ELF-1 (cell line): ENCODE measurements around the gene GATD1.

Experiments used
- DNase-seq: peaks from one replicate; pipeline ENCODE4 v3.0.0-alpha.2; 2016; ENCODE audit warnings: low read depth, low spot score

The GATD1 gene

GRCh38 chr11:795634-796564, 18.6 kb upstream of the GATD1 start:
- no peak for DNase-seq

GRCh38 chr11:794766-795633, 17.7 kb upstream of the GATD1 start:
- no peak for DNase-seq

- DNase-seq, result no peak
These were observed 16.9 kb upstream of the GATD1 start for GRCh38 chr11:794013-794765.

- DNase-seq, result no peak
These were observed 16.3 kb upstream of the GATD1 start for GRCh38 chr11:793556-793955.

DNA sequence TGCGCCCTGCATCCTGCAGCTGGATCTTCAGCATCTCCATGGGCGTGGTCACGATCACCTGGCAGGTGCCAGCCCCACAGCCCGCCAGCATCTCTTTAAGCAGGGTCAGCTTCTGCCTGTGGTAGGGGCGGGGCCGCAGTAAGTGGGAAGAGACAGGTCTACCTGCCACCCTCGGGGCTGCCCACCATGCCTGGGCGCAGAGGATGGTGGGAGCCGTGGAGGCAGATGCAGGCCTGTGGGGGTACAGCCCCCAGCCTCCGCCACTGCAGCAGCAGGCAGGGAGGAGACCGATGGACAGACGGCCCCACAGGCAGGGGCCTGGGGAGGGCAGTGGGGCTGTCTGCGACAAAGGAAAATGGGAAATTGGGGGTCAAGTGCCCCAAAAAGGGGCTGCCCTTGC, 15.6 kb upstream of the GATD1 start:
- no peak for DNase-seq

DNA sequence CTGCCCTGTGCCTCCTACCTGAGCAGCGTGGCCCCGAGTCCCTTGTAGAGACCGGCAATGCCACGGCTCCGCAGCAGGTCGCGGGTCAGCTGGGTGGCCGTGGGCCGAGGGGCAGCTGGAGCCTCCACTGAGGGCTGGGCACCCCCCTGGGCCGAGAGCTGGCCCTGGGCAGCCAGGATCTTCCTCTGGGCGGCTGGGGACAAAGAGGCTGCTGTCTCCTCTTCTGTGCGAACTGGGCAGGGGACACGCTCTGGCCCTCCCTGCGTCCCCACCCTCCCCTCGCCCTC, 15.2 kb upstream of the GATD1 start:
- DNase-seq, result no peak

DNA sequence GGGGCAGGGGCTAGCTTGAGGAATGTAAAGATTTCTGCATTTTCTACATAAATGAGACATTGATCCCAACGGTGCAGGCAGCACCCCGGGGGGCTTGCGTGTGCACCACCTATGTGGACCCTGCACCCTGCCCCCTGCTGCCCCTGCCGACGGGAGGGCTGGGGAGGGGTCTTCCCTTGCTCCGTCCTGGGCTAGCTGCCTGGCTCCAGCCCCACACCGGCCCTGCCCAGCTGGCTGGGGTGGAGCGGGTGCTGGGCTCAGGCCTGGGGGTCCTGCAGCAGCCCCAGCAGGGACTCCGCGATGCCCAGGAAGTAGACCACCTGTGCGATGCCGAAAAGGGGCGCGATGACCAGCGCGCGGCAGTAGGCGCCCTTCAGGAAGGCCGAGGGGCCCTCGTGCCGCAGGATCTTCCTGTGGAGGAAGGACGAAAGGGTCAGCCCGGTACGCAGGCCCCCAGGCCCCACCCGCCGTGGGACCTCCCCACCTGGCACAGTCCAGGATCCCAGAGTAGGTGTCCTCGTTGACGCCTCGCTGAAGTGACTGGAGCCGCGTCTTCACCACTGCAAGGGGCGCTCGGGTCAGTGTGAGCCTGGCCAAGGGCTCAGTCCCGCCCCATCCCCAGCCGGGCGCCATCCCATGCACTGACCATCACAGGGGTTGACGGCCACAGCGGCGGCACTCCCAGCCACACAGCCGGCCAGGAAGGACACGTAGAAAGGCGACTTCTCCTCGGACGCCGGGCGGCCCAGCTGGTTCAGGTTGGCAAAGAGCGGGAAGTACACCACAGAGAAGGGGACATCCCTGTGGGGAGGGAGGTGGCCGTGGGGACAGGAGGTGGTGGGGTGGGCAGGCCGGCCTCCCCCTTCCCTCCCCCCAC, 14.6 kb upstream of the GATD1 start:
- DNase-seq, result no peak

DNA sequence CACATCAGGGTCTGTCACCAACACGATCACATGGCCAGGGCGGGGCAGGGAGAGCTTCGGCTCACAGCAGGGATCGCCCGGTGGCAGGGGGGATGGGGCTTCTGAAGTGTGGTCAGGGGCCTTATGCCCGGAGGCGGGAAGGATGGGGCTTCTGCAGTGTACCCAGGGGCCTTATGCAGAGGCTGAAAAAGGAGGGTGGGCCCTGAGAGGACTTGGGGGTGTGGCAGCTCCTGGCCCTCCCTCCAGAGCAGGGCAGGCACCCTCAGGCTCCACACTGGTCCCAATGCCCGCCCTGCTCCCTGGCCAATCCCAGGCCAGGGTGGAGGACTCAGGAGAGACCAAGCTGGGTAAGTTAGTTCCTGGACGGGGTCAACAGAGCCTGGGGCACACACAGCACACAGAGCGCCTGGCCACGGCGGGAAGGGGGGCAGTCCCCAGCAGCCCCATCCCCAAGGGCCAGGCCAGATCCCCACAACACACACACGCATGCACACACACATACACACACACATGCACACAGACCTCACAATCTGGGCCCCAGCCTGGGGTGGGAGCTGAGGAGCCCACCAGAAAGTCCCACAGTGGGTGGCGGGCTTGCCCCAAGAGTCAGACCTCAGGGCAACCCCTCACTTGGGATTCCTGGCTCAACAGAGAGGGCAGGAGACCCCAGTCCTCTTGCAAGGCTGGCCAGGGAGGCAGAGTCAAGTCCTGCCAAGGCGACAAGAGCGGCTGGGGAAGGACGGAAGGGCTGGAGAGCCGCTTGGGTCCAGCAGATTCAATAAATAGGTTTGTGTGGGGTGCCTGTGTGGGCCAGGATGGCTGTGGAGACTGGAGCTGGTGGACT, 13.7 kb upstream of the GATD1 start:
- peak; percentile 83 for DNase-seq

- DNase-seq, result no peak
These were observed 12.7 kb upstream of the GATD1 start, which contains the start of gene CEND1 for GRCh38 chr11:789943-790342. TSS of gene CEND1 (minus strand) at chr11:790090. CDS start at chr11:788576, 1,514 bp downstream.

DNA sequence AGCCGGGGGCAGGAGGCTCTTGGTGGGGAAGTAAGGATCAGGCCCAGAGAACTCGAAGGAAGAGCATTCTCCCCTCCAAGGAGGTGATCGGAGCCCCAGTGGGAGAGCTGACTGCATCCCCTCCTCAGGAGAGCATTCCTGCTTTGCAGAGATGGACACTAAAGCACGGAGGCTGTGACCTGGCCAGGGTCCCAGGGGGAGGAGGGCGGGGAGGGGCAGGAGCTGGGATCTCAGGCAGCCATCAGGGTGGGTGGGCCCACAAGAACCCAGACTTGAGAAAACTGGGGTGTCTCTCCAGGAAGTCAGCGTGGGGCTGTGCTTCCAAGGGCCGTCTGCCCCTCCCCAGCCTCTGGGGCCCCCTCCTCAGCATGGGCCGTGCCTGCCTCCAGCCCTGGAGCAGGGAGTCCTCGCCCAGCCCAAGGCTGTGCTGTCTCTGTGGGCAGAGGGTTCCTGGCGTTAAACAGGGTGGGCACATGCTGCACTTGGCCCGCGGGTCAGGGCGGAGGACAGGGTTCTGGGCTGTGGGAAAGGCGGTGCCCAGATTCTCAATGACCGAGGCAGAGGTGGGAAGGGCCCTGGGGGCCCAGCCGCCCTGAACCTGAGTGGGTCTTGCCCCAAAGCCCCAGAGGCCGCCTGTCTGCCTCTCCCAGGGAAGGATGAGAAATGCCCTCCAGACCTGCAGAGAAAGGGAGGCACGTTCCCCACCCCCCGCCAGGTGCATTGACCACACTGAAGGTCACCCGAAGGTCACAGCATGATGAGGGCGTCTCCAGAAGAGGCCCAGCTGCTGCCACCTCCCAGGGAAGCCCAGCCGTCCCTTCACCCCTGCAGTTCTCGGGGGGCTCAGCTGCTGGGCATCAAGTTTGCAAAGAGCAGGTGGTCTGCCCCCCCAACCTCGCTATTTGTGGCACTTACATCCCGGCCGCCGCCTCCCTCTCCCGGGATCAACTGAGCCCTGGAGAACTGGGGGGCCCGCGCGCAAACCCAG, 12.0 kb upstream of the GATD1 start:
- DNase-seq, result no peak

- DNase-seq, result no peak
These were observed 10.8 kb upstream of the GATD1 start for GRCh38 chr11:788009-788640.

DNA sequence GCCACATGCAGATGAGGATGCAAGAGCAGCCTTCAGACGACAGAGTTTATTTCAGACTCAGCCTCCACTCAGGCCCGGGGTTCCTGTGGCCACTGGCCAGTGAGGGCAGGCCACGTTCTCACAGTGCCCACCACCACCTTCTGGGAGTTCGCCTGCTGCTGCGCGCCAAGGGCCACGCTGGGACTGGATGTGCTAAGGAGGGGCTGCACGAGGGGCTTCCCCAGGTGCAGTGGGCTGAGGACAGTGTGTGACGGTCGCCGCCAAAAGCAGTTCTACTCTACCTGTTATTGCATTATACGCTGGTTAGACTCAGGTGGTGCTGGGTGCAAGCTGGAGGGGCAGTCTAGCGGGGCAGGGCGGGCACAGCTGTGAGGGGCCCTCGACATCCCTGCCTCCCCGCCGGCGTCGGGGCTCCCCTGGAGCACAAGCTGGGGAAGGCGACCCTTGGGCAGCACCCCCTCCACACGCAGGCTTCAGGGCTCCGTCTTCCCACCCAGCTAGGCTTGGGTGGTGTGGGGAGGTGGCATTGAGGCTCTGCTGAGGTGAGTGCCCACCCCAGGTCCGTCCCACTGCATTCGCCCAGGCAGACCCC, 9.9 kb upstream of the GATD1 start:
- no peak for DNase-seq

GRCh38 chr11:786235-787083, 9.2 kb upstream of the GATD1 start:
- no peak for DNase-seq

DNA sequence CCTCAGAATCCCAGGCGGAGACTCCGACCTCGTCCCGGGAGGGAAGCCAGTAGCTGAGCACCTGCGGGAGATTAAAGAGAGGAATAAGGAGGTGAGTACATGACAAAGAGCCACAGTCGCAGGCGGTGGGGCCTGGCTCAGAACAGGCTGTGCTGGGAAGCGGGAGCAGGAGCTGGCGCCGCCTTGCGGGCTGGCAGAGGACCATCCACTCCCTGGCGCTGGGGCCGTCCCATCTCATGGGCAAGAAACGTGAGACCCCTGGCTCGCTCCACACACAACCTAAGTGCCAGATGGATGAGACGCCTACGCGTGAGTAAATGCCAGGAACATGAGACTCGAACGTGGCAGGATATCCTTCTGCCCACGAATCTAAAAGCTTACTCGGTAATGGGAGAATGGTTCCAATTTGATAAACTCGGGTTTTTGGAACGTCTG, 6.3 kb upstream of the GATD1 start:
- peak; percentile 96 for DNase-seq

DNA sequence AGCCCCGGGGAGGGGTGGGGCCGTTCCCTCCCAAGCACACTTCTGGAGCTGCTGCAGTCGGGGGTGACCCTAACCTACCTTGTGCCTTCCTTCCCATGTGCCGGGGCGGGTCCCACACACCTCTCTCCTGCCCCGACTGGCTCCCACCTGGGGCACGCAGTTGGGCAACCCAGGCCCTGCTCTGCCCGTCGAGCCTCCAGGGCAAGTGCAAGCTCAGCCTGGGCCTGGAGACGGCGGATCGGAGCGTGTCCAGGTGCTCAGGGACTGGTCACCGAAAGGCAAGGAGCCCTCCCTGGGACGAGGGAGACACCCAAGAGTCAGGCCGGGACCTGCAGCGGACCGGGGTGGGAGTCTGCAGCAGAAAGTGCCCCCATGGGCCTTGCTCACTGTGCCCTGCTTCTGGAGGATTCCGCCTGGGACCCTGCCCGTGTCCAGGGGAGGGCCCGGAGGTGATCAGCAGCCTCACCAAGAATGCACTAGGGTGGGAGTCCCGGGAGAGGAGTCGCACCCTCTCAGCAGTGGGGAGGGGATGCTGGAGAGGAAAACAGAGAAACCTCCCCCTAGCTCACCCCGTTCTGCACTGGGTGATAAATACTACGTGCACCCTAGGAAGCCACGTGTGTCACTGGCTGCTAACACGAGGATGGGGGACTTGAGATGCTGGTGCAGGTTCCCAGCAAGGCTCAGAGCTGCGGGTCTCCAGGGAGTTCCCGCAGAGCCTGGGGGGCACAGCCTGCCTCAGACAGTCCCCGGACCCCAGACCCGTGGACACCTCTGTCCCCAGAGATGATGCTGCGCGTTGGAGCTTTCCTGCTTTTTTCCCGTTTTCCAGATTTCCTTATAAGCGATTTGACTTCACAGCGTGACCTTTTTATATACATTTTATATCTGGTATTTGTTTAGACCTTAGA, 5.2 kb upstream of the GATD1 start:
- DNase-seq, result no peak

DNA sequence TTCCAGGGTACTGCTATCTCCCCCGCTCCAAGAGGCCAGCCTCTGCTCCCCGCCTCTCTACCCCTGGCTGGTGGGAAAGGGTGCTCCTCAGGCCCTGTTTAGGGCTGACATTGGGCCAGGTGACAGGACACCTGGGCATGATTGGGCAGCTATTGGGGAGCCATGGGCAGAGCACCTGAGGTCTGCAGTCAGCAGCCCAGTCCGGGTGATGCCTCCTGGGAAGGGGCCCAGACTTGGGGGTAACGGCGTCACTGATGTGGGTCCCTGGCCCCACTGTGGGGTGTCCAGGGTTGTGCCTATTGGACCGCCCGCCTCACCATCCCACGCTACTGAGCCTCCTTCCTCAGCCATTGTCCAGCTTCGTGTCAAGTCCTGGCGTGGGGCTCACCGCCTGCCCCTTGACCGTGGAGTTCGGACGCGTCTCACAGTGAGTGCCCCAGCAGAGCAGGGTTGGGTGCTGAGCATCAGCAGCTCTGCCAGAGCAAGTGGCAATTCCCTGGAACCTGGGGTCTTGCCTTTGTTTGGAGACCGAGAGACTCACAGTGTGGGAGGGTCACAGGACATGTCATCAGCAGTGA, 2.8 kb upstream of the GATD1 start:
- no peak for DNase-seq
